NCI-H774 (cell line): ENCODE results near the gene MYO10.
A peak's percentile ranks its signal among the peaks of the same experiment; 100 is the strongest.

Experiments
- DNase-seq: peaks from one replicate; lab custom pipeline; 2025; lab: John Stamatoyannopoulos, UW

MYO10 gene

DNA sequence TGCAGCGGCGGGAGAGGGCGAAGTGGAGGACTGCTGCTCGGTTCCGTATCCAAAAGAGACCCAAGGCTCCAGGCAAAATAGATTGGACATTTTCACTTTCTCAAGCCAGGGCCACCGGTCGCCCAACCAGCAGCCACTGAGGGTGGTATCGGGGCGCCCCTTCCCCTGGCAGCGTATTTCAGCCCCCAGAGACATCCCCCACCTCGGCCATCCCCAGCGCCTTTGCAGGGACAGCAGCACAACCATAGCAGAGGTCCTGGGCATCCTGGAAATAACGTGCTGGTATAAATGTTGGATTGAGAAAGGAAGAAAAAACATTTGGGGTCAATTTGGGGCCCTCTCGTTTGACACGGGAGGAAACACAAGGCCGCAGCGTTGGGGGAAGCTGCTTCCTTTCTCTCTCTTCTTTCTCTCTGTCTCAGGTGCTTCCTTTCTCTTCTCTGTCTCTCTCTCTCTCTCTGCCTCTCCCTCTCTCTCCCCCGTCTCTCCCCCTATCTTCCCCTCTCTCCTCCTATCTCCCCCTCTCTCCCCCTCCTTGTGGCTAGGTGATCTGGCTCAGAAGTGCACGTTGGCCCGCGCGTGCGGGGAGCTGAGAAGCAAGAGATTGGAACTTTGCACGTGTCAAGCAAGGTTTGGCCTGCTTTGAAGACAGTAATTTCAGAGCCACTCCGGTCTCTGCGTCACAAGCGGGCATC lies 318.7 kb downstream of the MYO10 start:
- no peak for DNase-seq

DNA sequence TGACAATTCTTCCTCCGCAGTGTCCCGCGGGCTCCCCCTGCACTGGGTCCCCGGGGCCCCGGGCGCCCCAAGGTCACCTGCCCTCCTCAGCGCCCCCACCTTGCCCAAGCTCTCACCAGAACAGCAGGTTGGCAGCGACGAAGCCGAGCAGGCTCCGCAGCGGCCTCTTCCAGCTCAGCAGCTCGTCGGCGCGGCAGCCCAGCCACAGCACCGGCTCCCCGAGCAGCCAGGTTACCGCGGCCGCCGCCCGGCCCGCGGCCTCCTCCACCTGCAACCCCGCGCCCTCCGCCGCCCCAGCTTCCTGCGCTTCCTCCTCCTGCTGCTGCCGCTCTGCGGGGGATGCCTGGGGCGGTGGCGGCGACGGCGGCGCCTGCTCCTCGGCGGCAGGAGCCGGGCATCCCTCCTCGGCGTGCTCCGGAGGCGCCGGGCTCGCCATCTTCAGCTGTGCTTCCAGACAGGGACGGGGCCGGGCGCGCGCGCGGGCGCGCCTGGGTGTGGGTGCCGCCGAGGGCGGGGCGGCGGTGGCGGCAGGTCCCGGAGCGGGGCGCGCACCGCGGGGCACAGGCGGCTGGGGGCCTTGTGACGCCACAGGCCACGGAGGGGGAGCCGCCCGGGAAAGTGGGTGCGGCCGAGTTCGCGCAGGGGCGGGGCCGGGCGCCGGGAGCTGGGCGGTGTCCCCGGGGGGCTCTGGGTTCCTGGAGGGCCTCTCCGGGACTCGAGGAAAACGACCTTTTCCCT lies 319.4 kb downstream of the MYO10 start, which contains the start of gene RETREG1:
RETREG1 (minus strand) TSS at position 462 of the 738 bp plus-strand sequence; CDS start at position 436, 26 bp downstream.
- peak; percentile 74 for DNase-seq

DNA sequence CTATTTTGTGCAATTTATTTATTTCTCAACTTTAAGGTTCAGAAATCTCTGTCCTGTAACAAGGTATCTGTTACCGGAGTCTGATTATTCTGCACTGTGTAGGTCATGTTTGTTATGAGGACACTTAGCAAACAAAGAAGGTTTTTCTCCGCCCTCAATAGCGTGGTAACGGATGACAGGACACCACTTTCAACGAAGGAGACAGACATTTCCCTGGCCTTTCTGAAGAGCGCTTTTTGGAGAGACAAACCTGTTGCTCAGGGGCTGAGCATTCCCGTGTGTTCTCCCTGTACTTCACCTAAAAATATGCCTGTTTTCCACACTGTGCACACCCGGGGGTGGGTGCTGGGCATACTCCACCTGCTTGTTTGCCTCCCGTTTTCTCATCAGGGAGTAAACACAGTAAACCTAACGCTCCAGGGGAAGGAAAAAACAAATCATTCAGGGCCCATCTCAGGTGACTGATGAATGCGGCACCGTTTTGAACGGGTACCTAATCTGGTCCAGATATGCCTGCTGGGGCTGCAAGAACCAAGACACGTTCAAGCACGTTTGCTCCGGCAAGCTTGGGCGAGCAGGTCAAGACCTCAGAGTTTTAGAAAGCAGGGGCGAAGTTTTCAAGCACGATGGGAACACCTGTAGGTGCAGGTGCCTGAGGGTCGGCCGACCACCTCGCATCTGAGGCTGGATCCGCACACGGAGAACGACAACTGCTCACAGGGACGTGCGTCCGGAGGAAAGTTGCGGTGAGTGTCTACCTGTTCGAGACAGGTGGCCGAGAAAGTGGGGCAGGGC lies 320.1 kb downstream of the MYO10 start:
- peak; percentile 25 for DNase-seq

DNA sequence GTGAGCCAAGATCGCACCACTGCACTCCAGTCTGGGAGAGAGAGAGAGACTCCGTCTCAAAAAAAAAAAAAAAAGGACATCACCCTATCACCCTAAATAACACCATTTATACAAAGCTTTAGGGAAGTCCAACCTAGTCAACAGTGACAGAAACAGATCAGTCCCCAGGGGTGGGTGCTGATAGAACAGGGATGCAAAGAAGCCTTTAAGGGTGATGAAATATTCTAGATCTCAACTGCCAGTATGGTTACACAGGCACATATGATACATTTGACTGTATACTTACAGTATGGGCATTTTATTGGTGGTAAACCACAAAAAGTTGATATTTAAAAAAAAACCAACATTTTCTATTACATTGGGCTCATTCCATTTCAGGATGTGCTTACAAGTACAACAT lies 324.1 kb downstream of the MYO10 start:
- no peak for DNase-seq
